GM23338 (cell line): ENCODE results near the gene ANGPT4. TPM values are rescaled to one million over a fixed set of nuclear protein-coding genes. Genes with fewer than 3 reads are reported as not detected.
"Not testable (repeated sequence)": the region's sequence is repeated elsewhere in the genome, so short reads cannot be mapped to it uniquely, and the experiment has no call there.

Experiments used
- ATAC-seq: fragments of 200-7000 bp; cut with Tn5 transposase; 3 replicates; pipeline ENCODE4 v1.9.1; 2020
- DNase-seq: peaks from one replicate; pipeline ENCODE4 v3.0.0-alpha.2; 2015; ENCODE audit warnings: low spot score
- H2AFZ ChIP-seq: fragments of 200-600 bp; sonication (generic); 2 replicates; pipeline ENCODE4 v1.8.0; 2016; ENCODE audit warnings: antibody characterized with exemption, mild to moderate bottlenecking, moderate library complexity
- H3F3A ChIP-seq: fragments of 200-600 bp; sonication (generic); replicated peaks from 2 replicates; pipeline ENCODE4 v1.8.0; 2017; ENCODE audit warnings: antibody characterized with exemption, mixed run types, low read depth
- H3K27ac ChIP-seq: fragments of 200-600 bp; sonication (generic); 2 replicates; pipeline ENCODE4 v1.6.1; 2016; ENCODE audit warnings: low read depth
- H3K27me3 ChIP-seq: fragments of 200-600 bp; sonication (generic); 2 replicates; pipeline ENCODE4 v1.8.0; 2016; ENCODE audit warnings: mild to moderate bottlenecking, mixed run types, moderate library complexity; ENCODE audit not compliant: insufficient read depth
- H3K36me3 ChIP-seq: fragments of 200-600 bp; sonication (generic); 2 replicates; pipeline ENCODE4 v1.8.0; 2016; ENCODE audit warnings: mild to moderate bottlenecking; ENCODE audit not compliant: insufficient read depth
- H3K4me1 ChIP-seq: fragments of 200-600 bp; sonication (generic); 2 replicates; pipeline ENCODE4 v1.8.0; 2016; ENCODE audit warnings: mild to moderate bottlenecking, moderate library complexity; ENCODE audit not compliant: insufficient read depth
- H3K4me2 ChIP-seq: fragments of 200-600 bp; sonication (generic); 2 replicates; pipeline ENCODE4 v1.7.1; 2017; ENCODE audit warnings: mixed run types
- H3K4me3 ChIP-seq: fragments of 200-600 bp; sonication (generic); 2 replicates; pipeline ENCODE4 v1.6.1; 2016; ENCODE audit warnings: mixed run types
- H3K79me2 ChIP-seq: fragments of 200-600 bp; sonication (generic); replicated peaks from 2 replicates; pipeline ENCODE4 v1.8.0; 2017; ENCODE audit warnings: mild to moderate bottlenecking; ENCODE audit not compliant: insufficient read depth
- H3K9me2 ChIP-seq: fragments of 200-600 bp; sonication (generic); 2 replicates; pipeline ENCODE4 v1.8.0; 2017; ENCODE audit not compliant: insufficient read depth
- H4K20me1 ChIP-seq: fragments of 200-600 bp; sonication (generic); replicated peaks from 2 replicates; pipeline ENCODE4 v1.8.0; 2017; ENCODE audit warnings: mild to moderate bottlenecking; ENCODE audit not compliant: insufficient read depth
- H3K27ac Mint-ChIP-seq: 2 replicates; pipeline ENCODE4 v1.8.0; 2020; ENCODE audit warnings: inconsistent platforms, mild to moderate bottlenecking, moderate library complexity, mixed read lengths
- H3K27me3 Mint-ChIP-seq: 3 replicates; pipeline ENCODE4 v1.8.0; 2022; ENCODE audit warnings: low read depth, mild to moderate bottlenecking, moderate library complexity, mixed read lengths, inconsistent platforms; ENCODE audit not compliant: insufficient read depth, poor library complexity
- H3K36me3 Mint-ChIP-seq: 3 replicates; pipeline ENCODE4 v1.8.0; 2021; ENCODE audit warnings: low read depth, mild to moderate bottlenecking, inconsistent platforms, moderate library complexity, mixed read lengths
- H3K4me1 Mint-ChIP-seq: 3 replicates; pipeline ENCODE4 v1.8.0; 2020; ENCODE audit warnings: mild to moderate bottlenecking, inconsistent platforms, mixed read lengths
- H3K4me3 Mint-ChIP-seq: 3 replicates; pipeline ENCODE4 v1.8.0; 2021; ENCODE audit warnings: moderate library complexity, mild to moderate bottlenecking, inconsistent platforms, mixed read lengths
- H3K9me3 Mint-ChIP-seq: 3 replicates; pipeline ENCODE4 v1.8.0; 2020; ENCODE audit warnings: moderate library complexity, mild to moderate bottlenecking, inconsistent platforms, mixed read lengths
- ETS1 ChIP-seq: IDR thresholded peaks from 2 replicates; pipeline ENCODE4 v1.6.1; 2016; ENCODE audit warnings: antibody characterized with exemption
- STAT1 ChIP-seq: IDR thresholded peaks from one replicate; pipeline ENCODE4 v1.6.1; 2016; ENCODE audit warnings: antibody characterized with exemption; ENCODE audit not compliant: unreplicated experiment
- polyA plus RNA-seq: library from polyadenylated mRNA; unstranded; fragments of >200 nt; fragmentation: Nextera tagmentation; extraction: Ambion mirVana; gene quantifications from 2 replicates; pipeline ENCODE4 v1.2.1, GENCODE V29; 2016
- total RNA-seq: library from RNA; depleted of rRNA; stranded (reverse); fragments of >200 nt; shearing (Covaris generic); gene quantifications from 2 replicates; pipeline ENCODE4 v1.2.3, GENCODE V29; 2014
- TF ChIP-seq, protein P1 (sequence below): fragments of 250-450 bp; sonication (Bioruptor Pico); IDR thresholded peaks from 2 replicates; pipeline ENCODE4 v1.5.0; 2020; ENCODE audit warnings: mild to moderate bottlenecking, moderate library complexity

ANGPT4 gene
- total and polyA plus RNA-seq, 2 experiments from 2014 or later, result 0.17 TPM; not detected in 1

GRCh38 chr20:853406-853996, 62.6 kb downstream of the ANGPT4 start (continued):
- TF ChIP-seq, protein P1, sequence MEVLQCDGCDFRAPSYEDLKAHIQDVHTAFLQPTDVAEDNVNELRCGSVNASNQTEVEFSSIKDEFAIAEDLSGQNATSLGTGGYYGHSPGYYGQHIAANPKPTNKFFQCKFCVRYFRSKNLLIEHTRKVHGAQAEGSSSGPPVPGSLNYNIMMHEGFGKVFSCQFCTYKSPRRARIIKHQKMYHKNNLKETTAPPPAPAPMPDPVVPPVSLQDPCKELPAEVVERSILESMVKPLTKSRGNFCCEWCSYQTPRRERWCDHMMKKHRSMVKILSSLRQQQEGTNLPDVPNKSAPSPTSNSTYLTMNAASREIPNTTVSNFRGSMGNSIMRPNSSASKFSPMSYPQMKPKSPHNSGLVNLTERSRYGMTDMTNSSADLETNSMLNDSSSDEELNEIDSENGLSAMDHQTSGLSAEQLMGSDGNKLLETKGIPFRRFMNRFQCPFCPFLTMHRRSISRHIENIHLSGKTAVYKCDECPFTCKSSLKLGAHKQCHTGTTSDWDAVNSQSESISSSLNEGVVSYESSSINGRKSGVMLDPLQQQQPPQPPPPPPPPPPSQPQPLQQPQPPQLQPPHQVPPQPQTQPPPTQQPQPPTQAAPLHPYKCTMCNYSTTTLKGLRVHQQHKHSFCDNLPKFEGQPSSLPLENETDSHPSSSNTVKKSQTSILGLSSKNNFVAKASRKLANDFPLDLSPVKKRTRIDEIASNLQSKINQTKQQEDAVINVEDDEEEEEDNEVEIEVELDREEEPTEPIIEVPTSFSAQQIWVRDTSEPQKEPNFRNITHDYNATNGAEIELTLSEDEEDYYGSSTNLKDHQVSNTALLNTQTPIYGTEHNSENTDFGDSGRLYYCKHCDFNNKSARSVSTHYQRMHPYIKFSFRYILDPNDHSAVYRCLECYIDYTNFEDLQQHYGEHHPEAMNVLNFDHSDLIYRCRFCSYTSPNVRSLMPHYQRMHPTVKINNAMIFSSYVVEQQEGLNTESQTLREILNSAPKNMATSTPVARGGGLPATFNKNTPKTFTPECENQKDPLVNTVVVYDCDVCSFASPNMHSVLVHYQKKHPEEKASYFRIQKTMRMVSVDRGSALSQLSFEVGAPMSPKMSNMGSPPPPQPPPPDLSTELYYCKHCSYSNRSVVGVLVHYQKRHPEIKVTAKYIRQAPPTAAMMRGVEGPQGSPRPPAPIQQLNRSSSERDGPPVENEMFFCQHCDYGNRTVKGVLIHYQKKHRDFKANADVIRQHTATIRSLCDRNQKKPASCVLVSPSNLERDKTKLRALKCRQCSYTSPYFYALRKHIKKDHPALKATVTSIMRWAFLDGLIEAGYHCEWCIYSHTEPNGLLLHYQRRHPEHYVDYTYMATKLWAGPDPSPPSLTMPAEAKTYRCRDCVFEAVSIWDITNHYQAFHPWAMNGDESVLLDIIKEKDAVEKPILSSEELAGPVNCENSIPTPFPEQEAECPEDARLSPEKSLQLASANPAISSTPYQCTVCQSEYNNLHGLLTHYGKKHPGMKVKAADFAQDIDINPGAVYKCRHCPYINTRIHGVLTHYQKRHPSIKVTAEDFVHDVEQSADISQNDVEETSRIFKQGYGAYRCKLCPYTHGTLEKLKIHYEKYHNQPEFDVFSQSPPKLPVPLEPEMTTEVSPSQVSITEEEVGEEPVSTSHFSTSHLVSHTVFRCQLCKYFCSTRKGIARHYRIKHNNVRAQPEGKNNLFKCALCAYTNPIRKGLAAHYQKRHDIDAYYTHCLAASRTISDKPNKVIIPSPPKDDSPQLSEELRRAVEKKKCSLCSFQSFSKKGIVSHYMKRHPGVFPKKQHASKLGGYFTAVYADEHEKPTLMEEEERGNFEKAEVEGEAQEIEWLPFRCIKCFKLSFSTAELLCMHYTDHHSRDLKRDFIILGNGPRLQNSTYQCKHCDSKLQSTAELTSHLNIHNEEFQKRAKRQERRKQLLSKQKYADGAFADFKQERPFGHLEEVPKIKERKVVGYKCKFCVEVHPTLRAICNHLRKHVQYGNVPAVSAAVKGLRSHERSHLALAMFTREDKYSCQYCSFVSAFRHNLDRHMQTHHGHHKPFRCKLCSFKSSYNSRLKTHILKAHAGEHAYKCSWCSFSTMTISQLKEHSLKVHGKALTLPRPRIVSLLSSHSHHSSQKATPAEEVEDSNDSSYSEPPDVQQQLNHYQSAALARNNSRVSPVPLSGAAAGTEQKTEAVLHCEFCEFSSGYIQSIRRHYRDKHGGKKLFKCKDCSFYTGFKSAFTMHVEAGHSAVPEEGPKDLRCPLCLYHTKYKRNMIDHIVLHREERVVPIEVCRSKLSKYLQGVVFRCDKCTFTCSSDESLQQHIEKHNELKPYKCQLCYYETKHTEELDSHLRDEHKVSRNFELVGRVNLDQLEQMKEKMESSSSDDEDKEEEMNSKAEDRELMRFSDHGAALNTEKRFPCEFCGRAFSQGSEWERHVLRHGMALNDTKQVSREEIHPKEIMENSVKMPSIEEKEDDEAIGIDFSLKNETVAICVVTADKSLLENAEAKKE (CRISPR knock-in tag), result no peak

GRCh38 chr20:848731-849130, 67.4 kb downstream of the ANGPT4 start:
- peaks cover 26% of the 10 kb centered on the region for H3K27me3 Mint-ChIP-seq
- H3K36me3 Mint-ChIP-seq, H3F3A ChIP-seq, ATAC-seq, H3K4me3 ChIP-seq, H3K9me3 Mint-ChIP-seq, H3K4me3 Mint-ChIP-seq, H3K4me2 ChIP-seq, DNase-seq, H3K79me2 ChIP-seq, H3K27ac Mint-ChIP-seq, H2AFZ ChIP-seq, H3K36me3 ChIP-seq, H3K9me2 ChIP-seq, H3K27ac ChIP-seq: not testable (repeated sequence)
- Histone ChIP-seq H3K4me1 (peaks cover 18% of the 10 kb centered on the region; the same call in 1 of the 2 replicates), H4K20me1 (peaks cover 10% of the 10 kb centered on the region; the same call in 1 of the 2 replicates), H3K27me3 (peaks cover 23% of the 10 kb centered on the region)
- H3K4me1 Mint-ChIP-seq, result peaks cover 27% of the 10 kb centered on the region

- no peaks in the 10 kb centered on the region for H3K79me2 ChIP-seq
- no peak overlapping the region for H3K4me2 ChIP-seq
- no peak overlapping the region for H3K27ac ChIP-seq
- H3F3A ChIP-seq, result no peaks in the 10 kb centered on the region
- H3K4me1 ChIP-seq, result peaks cover 21% of the 10 kb centered on the region; the same call in 1 of the 2 replicates
- no peaks in the 10 kb centered on the region for H3K36me3 ChIP-seq
- ATAC-seq (no peak), DNase-seq (no peak)
- Mint-ChIP-seq H3K4me1 (peaks cover 27% of the 10 kb centered on the region), H3K27ac (no peak overlapping the region), H3K9me3 (no peaks in the 10 kb centered on the region; the same call in 2 of the 3 replicates), H3K4me3 (no peak overlapping the region), H3K36me3 (no peaks in the 10 kb centered on the region), H3K27me3 (peaks cover 28% of the 10 kb centered on the region)
- no peak overlapping the region for H3K4me3 ChIP-seq
- peaks cover 10% of the 10 kb centered on the region; the same call in 1 of the 2 replicates for H4K20me1 ChIP-seq
- H3K27me3 ChIP-seq, result peaks cover 28% of the 10 kb centered on the region
- H3K9me2 ChIP-seq, result no peaks in the 10 kb centered on the region
- H2AFZ ChIP-seq, result no peak overlapping the region
- TF ChIP-seq STAT1 (no peak), ETS1 (no peak)
These were observed 67.9 kb downstream of the ANGPT4 start for GRCh38 chr20:848193-848592.
